ENCODE measurements around the gene PTPN4. TPM values are rescaled to one million over a fixed set of nuclear protein-coding genes. Genes with fewer than 3 reads are reported as not detected.

PTPN4 gene
- total RNA-seq, 1 experiment from 2014 or later, result 80.5 TPM

GRCh38 chr2:119792907-119793312 is 33.2 kb downstream of the PTPN4 start:
- Histone ChIP-seq H3K79me2 (ENCODE audit: insufficient read depth, low read length) (peaks cover 28% of the 10 kb centered on the region; the same call in 1 of the 2 replicates), H2BK15ac (ENCODE audit: low read depth, low read length) (no peak overlapping the region), H2AFZ (ENCODE audit: low read length) (no peak overlapping the region), H2BK12ac (ENCODE audit: insufficient read length, low read depth, low read length) (no peak overlapping the region), H3K4ac (ENCODE audit: low read depth, low read length) (no peak overlapping the region), H2BK20ac (ENCODE audit: low read depth, low read length, poor library complexity, severe bottlenecking) (no peak overlapping the region), H2BK120ac (ENCODE audit: low read depth, low read length, poor library complexity, severe bottlenecking) (no peak overlapping the region), H3K14ac (ENCODE audit: insufficient read depth, low read length) (no peak overlapping the region), H2BK5ac (ENCODE audit: insufficient read length, low read length) (no peak overlapping the region), H3K23ac (ENCODE audit: insufficient read length, low read depth, low read length) (no peak overlapping the region), H3K9me3 (ENCODE audit: control insufficient read depth, low read depth, low read length) (no peaks in the 10 kb centered on the region), H3K4me1 (ENCODE audit: insufficient read depth, low read length) (no peaks in the 10 kb centered on the region), H3K9ac (ENCODE audit: extremely low read depth, insufficient read length, low read length) (no peak overlapping the region), H3T11ph (ENCODE audit: low read length) (no peak overlapping the region), H4K8ac (replicated peaks; ENCODE audit: insufficient read length, low read depth, low read length) (no peak overlapping the region), H2AK5ac (ENCODE audit: insufficient read length, low read length) (no peak overlapping the region), H3K18ac (ENCODE audit: insufficient read length, low read depth, low read length) (no peak overlapping the region), H4K5ac (ENCODE audit: insufficient read length, low read depth, low read length) (no peak overlapping the region), H3K79me1 (ENCODE audit: insufficient read depth, low read depth, low read length, poor library complexity, severe bottlenecking) (peaks cover 3% of the 10 kb centered on the region), H4K20me1 (ENCODE audit: control insufficient read depth, insufficient read depth, insufficient read length) (no peaks in the 10 kb centered on the region), H4K91ac (ENCODE audit: insufficient read length, low read depth, low read length) (no peak overlapping the region), H3K56ac (ENCODE audit: insufficient read length, low read depth, low read length) (no peak overlapping the region), H3K27me3 (ENCODE audit: insufficient read depth, low read length) (no peaks in the 10 kb centered on the region), H3K27ac (ENCODE audit: insufficient read length, low read depth, low read length) (peak overlapping the region; percentile 85), H3K23me2 (ENCODE audit: insufficient read length, low read depth, low read length, poor library complexity, severe bottlenecking) (no peaks in the 10 kb centered on the region), H3K4me2 (ENCODE audit: insufficient read depth, insufficient read length, low read length) (no peak overlapping the region)
- no peak for TF ChIP-seq CTCF (conservative IDR thresholded peaks at IDR 0.05)
- no CpG with 5 or more reads among the region's 8 CpGs for whole genome bisulfite sequencing (ENCODE audit: extremely low coverage, insufficient read length, low lambda C conversion rate)
- peak; percentile 47 for DNase-seq
- Mint-ChIP-seq H3K27ac (peak overlapping the region; percentile 38 to 100 (median 99); a peak in 5 of 7 replicates), H3K27me3 (ENCODE audit: low read depth) (no peaks in the 10 kb centered on the region), H3K4me3 (peak overlapping the region in 1 of 2 experiments; percentile 10; a peak in 1 of 5 replicates), H3K4me1 (peaks cover 35 to 62% of the 10 kb centered on the region in 2 experiments), H3K9me3 (peaks cover 37 to 43% of the 10 kb centered on the region in 2 experiments), H3K36me3 (ENCODE audit: insufficient read depth in 1 of 3, low read depth in 3 of 3) (peaks cover 42 to 68% (median 54%) of the 10 kb centered on the region in 3 experiments)
